GM19193 (cell line): Measurements from ENCODE around the gene PTBP3.

Experiments used
- POLR2A ChIP-seq: IDR thresholded peaks from 4 replicates; pipeline ENCODE4 v1.6.1; 2011; ENCODE audit not compliant: insufficient read depth, insufficient read length; ENCODE audit errors: extremely low read depth

The PTBP3 gene

GRCh38 chr9:112301420-112301819, 32.0 kb downstream of the PTBP3 start:
- no peak for TF ChIP-seq POLR2A

DNA sequence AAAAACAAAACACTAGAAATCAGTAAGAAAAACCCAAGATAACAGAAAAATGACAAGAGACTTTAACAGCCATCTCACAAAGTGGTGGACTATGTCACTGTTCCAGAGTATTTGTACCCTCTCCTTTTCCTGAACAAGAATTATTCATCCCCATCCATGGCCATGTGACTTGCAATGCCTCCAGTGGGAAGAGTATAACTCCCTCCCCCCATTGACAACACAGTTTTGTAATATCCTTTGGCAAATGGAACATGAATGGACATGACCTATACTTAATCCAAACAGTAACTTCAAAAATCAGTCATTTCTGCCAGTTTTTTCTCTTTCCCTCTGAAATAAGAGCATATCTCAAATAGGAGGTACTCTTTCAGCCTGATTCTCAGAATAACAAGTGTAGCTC, 33.9 kb downstream of the PTBP3 start:
- no peak for TF ChIP-seq POLR2A

- no peak for TF ChIP-seq POLR2A
Measured at GRCh38 chr9:112296929-112297328, 36.5 kb downstream of the PTBP3 start.

DNA sequence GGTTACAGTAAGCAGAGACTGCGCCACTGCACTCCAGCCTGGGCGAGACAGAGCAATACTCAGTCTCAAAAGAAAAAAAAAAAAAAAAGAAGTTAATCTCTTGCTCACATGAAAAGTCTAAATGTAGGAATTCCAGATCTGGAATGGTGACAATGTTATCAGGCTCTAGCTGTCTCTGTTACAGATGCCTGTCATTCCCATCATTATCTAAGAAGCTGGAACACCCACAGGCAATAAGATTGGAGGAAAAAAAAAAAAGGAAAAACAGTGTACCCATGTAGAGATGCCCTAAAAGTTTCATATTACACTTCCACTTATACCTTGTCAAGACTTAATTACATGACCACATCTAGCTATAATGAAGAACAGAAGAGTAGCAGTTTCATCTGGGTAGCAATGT, 38.2 kb downstream of the PTBP3 start:
- TF ChIP-seq POLR2A = no peak

DNA sequence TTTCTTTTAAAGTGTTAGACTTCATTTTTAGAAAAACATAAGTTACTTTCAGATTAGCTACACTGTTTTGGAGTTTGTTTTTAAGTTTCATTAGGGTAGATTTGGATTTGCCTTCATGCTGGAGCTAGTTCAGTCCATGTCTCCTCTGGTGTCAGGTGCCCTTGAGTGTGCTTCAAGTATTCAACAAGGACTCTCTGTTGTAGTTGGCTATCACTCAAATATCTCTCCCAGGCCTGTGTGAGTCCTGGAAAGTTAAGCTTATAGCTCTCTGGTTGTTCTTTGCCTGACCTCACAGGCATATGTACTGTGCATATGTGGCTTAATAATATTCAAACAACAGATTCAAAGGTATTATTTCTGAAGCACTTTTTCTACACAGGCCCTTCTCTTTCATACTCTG, 45.4 kb downstream of the PTBP3 start:
- TF ChIP-seq POLR2A = no peak

DNA sequence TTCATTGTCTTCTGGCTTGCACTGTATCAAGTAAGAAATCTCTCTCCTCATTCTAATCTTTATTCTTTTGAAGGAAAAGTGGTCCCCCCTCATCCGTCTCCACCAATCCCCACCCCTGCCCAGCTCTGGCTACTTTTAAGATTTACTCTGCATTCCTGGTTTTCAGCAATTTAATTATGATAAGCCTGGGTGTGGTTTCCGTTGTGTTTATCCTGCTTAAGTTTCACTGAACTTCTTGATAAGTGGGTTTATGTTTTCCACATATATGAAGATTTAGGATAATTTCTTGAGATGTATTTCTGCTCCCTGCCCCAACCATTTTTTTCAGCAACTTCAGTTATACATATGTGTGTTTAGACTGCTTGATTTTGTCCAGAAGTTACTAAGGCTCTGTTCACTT, 46.5 kb downstream of the PTBP3 start:
- TF ChIP-seq POLR2A = no peak

DNA sequence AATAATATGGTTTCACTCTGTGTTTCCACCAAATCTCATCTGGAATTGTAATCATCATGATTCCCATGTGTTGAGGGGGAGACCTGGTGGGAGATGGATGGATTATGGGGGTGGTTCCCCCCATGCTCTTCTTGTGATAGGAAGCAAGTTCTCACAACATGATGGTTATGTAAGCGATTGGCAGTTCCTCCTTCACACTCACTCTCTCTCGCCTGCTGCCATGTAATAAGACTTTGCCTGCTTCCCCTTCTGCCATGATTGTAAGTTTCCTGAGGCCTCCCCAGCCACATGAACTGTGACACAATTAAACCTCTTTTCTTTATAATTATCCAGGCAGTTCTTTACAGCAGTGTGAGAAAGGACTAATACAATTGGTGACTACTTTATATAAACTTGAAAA, 48.4 kb downstream of the PTBP3 start:
- TF ChIP-seq POLR2A = no peak

- TF ChIP-seq POLR2A = no peak
Measured at GRCh38 chr9:112283582-112284253, 49.7 kb downstream of the PTBP3 start.

- TF ChIP-seq POLR2A = no peak
Measured at GRCh38 chr9:112280904-112281303, 52.5 kb downstream of the PTBP3 start.

GRCh38 chr9:112279501-112279900, 53.9 kb downstream of the PTBP3 start:
- no peak for TF ChIP-seq POLR2A

- no peak for TF ChIP-seq POLR2A
Measured at GRCh38 chr9:112278152-112278551, 55.3 kb downstream of the PTBP3 start.

DNA sequence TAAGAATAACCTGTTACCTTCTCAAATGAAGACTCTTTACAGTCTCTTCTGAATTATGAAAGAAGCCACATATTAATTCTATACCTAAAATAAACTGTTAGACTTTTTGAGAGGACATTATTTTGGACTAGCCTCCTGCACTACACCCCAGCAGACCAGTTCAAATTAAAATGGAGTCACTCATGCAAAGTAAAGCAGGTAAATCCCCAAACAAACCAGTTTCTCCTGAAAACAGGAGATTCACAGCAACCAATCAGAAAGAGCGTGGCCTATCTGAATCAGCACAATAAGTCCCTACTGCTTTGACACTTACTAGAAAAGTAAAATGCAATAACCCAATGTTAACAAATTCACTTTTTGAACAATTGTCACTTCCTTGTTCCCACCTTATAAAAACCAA, 58.8 kb downstream of the PTBP3 start:
- no peak for TF ChIP-seq POLR2A

- no peak for TF ChIP-seq POLR2A
Measured at GRCh38 chr9:112273876-112274275, 59.5 kb downstream of the PTBP3 start.

GRCh38 chr9:112271466-112272098, 61.8 kb downstream of the PTBP3 start:
- no peak for TF ChIP-seq POLR2A

- no peak for TF ChIP-seq POLR2A
Measured at GRCh38 chr9:112268413-112268812, 65.0 kb downstream of the PTBP3 start.

- no peak for TF ChIP-seq POLR2A
Measured at GRCh38 chr9:112265391-112265790, 68.0 kb downstream of the PTBP3 start.
